NB4 (cell line): ENCODE data around the gene NEB.

ENCODE experiments used
- DNase-seq: peaks from one replicate; pipeline ENCODE4 v3.0.0; 2010; ENCODE audit warnings: low read depth
- H3K4me3 ChIP-seq: one replicate; pipeline ENCODE4 v1.5.1; 2011; ENCODE audit warnings: mild to moderate bottlenecking, low read depth, low read length, moderate library complexity
- MYC ChIP-seq: IDR thresholded peaks from 2 replicates; pipeline ENCODE4 v1.6.1; 2011; ENCODE audit warnings: low read depth, low read length
- POLR2A ChIP-seq: IDR thresholded peaks from 2 replicates; pipeline ENCODE4 v1.6.1; 2011; ENCODE audit warnings: mild to moderate bottlenecking; ENCODE audit not compliant: insufficient read length; ENCODE audit errors: extremely low read depth
- TF ChIP-seq, protein P1 (sequence below): IDR thresholded peaks from 2 replicates; pipeline ENCODE4 v1.6.1; 2011; ENCODE audit warnings: low read depth, low read length
- TF ChIP-seq, protein P2 (sequence below): IDR thresholded peaks from one replicate; pipeline ENCODE4 v1.5.1; 2012; ENCODE audit warnings: low read depth, low read length

The NEB gene

DNA sequence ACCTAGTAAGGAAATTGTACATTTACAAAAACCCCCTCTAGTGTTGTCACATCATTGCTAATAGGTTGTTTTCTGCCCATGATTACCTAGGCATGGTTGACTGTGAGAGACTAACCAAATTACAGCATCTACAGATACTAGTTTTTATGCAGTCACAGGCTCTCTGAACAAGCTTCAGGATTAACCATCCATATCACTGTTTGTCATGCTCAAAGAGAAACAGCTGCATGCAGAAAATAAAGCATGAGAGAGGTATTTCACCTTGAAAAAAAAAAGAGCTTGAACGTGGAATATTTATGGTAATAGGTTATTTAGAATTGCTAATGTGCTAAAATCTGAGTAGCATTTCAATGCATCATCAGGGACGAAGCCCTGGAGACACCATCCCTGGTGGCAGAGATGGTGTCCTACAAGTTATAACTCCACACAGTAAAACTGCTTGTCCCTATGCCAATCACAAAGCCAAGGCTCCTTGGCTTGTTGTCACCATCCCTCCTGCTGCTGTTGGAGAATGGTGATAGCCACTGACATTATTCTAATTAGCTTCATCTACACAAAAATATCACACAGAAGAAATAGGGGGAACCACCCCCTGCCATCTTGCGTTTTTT is 5.4 kb downstream of the NEB start:
- no peak for DNase-seq
- TF ChIP-seq, protein P1, sequence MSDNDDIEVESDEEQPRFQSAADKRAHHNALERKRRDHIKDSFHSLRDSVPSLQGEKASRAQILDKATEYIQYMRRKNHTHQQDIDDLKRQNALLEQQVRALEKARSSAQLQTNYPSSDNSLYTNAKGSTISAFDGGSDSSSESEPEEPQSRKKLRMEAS = no peak
- TF ChIP-seq MYC = no peak
- TF ChIP-seq, protein P2, sequence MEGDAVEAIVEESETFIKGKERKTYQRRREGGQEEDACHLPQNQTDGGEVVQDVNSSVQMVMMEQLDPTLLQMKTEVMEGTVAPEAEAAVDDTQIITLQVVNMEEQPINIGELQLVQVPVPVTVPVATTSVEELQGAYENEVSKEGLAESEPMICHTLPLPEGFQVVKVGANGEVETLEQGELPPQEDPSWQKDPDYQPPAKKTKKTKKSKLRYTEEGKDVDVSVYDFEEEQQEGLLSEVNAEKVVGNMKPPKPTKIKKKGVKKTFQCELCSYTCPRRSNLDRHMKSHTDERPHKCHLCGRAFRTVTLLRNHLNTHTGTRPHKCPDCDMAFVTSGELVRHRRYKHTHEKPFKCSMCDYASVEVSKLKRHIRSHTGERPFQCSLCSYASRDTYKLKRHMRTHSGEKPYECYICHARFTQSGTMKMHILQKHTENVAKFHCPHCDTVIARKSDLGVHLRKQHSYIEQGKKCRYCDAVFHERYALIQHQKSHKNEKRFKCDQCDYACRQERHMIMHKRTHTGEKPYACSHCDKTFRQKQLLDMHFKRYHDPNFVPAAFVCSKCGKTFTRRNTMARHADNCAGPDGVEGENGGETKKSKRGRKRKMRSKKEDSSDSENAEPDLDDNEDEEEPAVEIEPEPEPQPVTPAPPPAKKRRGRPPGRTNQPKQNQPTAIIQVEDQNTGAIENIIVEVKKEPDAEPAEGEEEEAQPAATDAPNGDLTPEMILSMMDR = no peak
- no peak for TF ChIP-seq POLR2A
- no peak overlapping the region for H3K4me3 ChIP-seq

DNA sequence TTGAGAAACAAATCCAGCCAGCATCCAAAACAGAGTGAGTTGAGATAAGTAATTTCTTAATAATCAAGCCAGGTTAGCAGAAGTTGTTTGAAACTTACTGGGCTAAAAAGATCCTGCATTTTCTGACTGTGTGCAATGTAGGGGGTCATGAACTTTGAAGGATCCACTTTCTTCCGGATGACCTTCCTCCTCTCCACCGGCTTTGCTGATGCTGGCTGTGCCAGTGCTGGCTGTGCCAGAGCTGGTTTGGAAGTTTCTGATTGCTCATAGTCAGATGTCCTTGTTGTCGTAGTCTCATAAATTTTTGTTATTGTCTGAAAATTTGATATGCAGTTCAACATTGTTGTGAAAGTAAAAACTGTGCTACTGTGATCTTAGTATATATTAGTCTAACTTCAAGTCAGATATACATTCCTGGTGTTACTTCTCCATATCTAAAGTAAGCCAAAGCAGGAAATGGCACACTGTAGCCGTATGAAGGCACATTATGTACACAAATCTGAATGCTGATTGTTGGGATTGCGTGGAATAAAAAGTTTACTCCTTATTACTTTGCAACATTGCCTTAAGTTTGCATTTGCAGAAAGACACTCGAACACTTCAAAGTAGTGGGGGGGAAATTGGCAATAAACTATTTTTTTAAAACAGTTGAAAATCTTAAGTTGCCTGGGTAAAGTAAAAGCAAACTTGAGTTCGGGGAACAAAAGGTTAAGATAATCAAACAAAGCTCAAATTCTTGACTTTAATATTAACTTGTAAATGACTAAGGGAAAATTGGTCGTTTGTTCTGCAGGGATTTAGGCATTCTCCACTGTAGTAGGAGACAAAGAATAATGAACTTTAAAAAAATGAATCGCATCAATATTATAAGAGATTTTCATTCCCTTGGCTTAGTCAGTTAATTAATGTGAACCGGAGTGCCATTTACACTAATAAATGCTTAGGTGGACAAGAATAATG is 6.4 kb downstream of the NEB start:
- no peak for DNase-seq
- TF ChIP-seq MYC (no peak), POLR2A (no peak)
- TF ChIP-seq, protein P1 = no peak
- TF ChIP-seq, protein P2 = no peak
- no peak overlapping the region for H3K4me3 ChIP-seq

DNA sequence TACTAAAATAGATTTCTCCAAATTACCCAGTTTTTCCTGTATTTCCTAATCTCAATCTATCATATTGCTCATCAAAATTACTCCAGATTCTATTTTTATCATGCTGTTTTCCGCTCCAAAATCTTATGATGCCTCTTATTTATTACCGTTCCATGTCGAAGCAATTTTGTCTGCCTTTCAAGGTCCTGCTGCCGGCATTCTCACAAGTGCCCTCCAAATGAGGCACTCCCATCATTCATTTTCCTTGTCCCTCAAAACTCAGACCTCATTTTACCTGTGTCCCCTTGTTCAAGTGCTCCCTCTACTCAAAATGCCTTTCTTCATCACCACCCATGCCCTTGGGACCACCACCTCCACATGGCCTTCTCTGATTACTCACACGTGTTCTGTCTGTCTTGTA is 13.1 kb downstream of the NEB start:
- TF ChIP-seq POLR2A = no peak
- TF ChIP-seq, protein P2 = no peak
- no peak for TF ChIP-seq MYC
- TF ChIP-seq, protein P1 = no peak
- no peak for DNase-seq
- no peak overlapping the region for H3K4me3 ChIP-seq

DNA sequence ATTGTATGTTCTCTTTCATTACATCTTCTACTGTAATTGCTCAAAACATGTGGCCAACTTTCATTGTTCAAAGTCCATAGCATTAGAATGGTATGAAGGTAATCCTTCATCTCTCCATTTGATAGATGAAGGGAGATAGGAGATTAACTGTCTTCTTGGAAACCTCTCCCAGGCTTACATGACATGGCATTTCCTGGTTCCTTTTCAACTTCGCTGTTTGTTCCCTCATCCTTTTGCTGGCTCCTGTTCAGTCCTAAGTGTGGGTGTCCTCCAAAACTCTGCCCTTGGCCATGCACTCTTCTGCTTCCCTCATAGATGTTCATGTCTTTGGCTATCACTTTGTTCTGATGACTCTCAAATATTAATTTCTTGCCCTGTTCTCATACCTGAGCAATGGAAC is 13.8 kb downstream of the NEB start:
- no peak overlapping the region for H3K4me3 ChIP-seq
- no peak for DNase-seq
- TF ChIP-seq MYC (no peak), POLR2A (no peak)
- TF ChIP-seq, protein P1 = no peak
- TF ChIP-seq, protein P2 = no peak

- TF ChIP-seq POLR2A (no peak), MYC (no peak)
- TF ChIP-seq, protein P2 = no peak
- TF ChIP-seq, protein P1 = no peak
- DNase-seq = no peak
- H3K4me3 ChIP-seq = no peak overlapping the region
Observed at GRCh38 chr2:151718796-151719195, 15.5 kb downstream of the NEB start.
